Osteocyte (in vitro differentiated cells): Measurements from ENCODE around the gene CLDN19. TPM values are rescaled to one million over a fixed set of nuclear protein-coding genes. Genes with fewer than 3 reads are reported as not detected.

Experiments used
- DNase-seq: peaks from one replicate; pipeline ENCODE4 v3.0.0; 2021; ENCODE audit warnings: mixed read lengths; ENCODE audit not compliant: unreplicated experiment; ENCODE audit errors: extremely low spot score
- H3K27ac Mint-ChIP-seq: one replicate; pipeline ENCODE4 v1.8.0; 2021; ENCODE audit warnings: mild to moderate bottlenecking, mixed read lengths; ENCODE audit not compliant: unreplicated experiment
- H3K27me3 Mint-ChIP-seq: one replicate; pipeline ENCODE4 v1.8.0; 2021; ENCODE audit warnings: mixed read lengths; ENCODE audit not compliant: unreplicated experiment
- H3K36me3 Mint-ChIP-seq: one replicate; pipeline ENCODE4 v1.8.0; 2021; ENCODE audit warnings: mixed read lengths; ENCODE audit not compliant: unreplicated experiment
- H3K4me1 Mint-ChIP-seq: one replicate; pipeline ENCODE4 v1.8.0; 2021; ENCODE audit warnings: mixed read lengths; ENCODE audit not compliant: unreplicated experiment
- H3K4me3 Mint-ChIP-seq: one replicate; pipeline ENCODE4 v1.8.0; 2021; ENCODE audit warnings: mild to moderate bottlenecking, moderate library complexity, mixed read lengths; ENCODE audit not compliant: unreplicated experiment
- H3K9me3 Mint-ChIP-seq: one replicate; pipeline ENCODE4 v1.8.0; 2021; ENCODE audit warnings: mixed read lengths; ENCODE audit not compliant: unreplicated experiment
- CTCF ChIP-seq: fragments of 200-600 bp; sonication (generic); IDR thresholded peaks from 2 replicates; pipeline ENCODE4 v1.5.0; 2021; ENCODE audit warnings: antibody characterized with exemption, mild to moderate bottlenecking, moderate library complexity
- long read RNA-seq: library from polyadenylated mRNA; unstranded; transcript quantifications from one replicate; pipeline ENCODE4 v2.0.0, GENCODE V29; 2021
- total RNA-seq: library from RNA; stranded (reverse); gene quantifications from 2 replicates; pipeline ENCODE4 v1.2.1, GENCODE V29; 2021

Gene CLDN19
- total RNA-seq, result not detected in 2 replicates
- long read RNA-seq, result 0 reads

- Mint-ChIP-seq H3K27me3 (no peaks in the 10 kb centered on the region), H3K27ac (no peak within 1 kb of the TSS), H3K4me3 (no peak within 1 kb of the TSS), H3K9me3 (no peaks in the 10 kb centered on the region), H3K4me1 (peaks cover 21% of the 10 kb centered on the region), H3K36me3 (no peaks in the 10 kb centered on the region)
- no peak for DNase-seq
- no peak for TF ChIP-seq CTCF
Observed at GRCh38 chr1:42739753-42740700, at the start of gene CLDN19. CLDN19 (minus strand) TSS chr1:42740236; CDS start chr1:42740063, 173 bp downstream.

- TF ChIP-seq CTCF, result no peak
- DNase-seq, result peak; percentile 57
- no peaks in the 10 kb centered on the region for H3K4me1 Mint-ChIP-seq
- H3K27me3 Mint-ChIP-seq, result no peaks in the 10 kb centered on the region
- H3K27ac Mint-ChIP-seq, result no peak overlapping the region
- no peaks in the 10 kb centered on the region for H3K9me3 Mint-ChIP-seq
- H3K36me3 Mint-ChIP-seq, result peaks cover 2% of the 10 kb centered on the region
- no peak overlapping the region for H3K4me3 Mint-ChIP-seq
Observed at GRCh38 chr1:42788021-42788420, 48.0 kb upstream of the CLDN19 start.

- no peak for TF ChIP-seq CTCF
- Mint-ChIP-seq H3K27ac (no peak overlapping the region), H3K27me3 (no peaks in the 10 kb centered on the region), H3K4me3 (no peak overlapping the region), H3K4me1 (no peaks in the 10 kb centered on the region), H3K36me3 (peaks cover 7% of the 10 kb centered on the region), H3K9me3 (no peaks in the 10 kb centered on the region)
- DNase-seq, result peak; percentile 44
Observed at GRCh38 chr1:42786097-42786496, 46.1 kb upstream of the CLDN19 start.

GRCh38 chr1:42784946-42785693, 45.1 kb upstream of the CLDN19 start, which contains the start of gene TMEM269:
TMEM269 (plus strand) TSS chr1:42784991; CDS start chr1:42789894, 4,903 bp downstream.
- H3K27me3 Mint-ChIP-seq, result no peaks in the 10 kb centered on the region
- H3K9me3 Mint-ChIP-seq, result no peaks in the 10 kb centered on the region
- TF ChIP-seq CTCF, result no peak
- H3K36me3 Mint-ChIP-seq, result peaks cover 7% of the 10 kb centered on the region
- DNase-seq, result peak; percentile 80
- H3K4me3 Mint-ChIP-seq, result no peak within 1 kb of the TSS
- no peak within 1 kb of the TSS for H3K27ac Mint-ChIP-seq
- H3K4me1 Mint-ChIP-seq, result no peaks in the 10 kb centered on the region

GRCh38 chr1:42784547-42784945, 44.5 kb upstream of the CLDN19 start:
- DNase-seq, result no peak
- Mint-ChIP-seq H3K9me3 (no peaks in the 10 kb centered on the region), H3K27ac (no peak overlapping the region), H3K4me1 (no peaks in the 10 kb centered on the region), H3K4me3 (no peak overlapping the region), H3K27me3 (no peaks in the 10 kb centered on the region), H3K36me3 (peaks cover 7% of the 10 kb centered on the region)
- TF ChIP-seq CTCF, result no peak
